ENCODE data around the gene PASK.

Gene PASK

DNA sequence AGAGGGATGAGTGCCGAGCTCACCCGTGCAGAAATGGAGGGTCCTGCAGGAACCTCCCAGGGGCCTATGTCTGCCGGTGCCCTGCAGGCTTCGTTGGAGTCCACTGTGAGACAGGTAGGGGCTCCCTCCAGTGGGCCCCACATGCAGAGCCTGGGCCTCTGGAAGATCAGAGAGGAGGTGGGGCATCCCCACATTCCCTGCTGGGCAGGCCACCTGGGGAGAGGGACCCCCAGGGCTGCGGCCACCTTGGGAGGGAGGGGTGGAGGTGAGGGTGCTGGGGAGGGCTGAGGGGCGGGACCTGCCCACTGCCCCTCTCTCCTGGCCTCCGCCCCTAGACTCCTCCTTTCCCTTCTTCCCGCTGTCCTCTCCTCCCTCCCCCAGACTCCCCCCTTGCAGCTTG lies 85.7 kb downstream of the PASK start:
- DNase-seq, result no peak

DNA sequence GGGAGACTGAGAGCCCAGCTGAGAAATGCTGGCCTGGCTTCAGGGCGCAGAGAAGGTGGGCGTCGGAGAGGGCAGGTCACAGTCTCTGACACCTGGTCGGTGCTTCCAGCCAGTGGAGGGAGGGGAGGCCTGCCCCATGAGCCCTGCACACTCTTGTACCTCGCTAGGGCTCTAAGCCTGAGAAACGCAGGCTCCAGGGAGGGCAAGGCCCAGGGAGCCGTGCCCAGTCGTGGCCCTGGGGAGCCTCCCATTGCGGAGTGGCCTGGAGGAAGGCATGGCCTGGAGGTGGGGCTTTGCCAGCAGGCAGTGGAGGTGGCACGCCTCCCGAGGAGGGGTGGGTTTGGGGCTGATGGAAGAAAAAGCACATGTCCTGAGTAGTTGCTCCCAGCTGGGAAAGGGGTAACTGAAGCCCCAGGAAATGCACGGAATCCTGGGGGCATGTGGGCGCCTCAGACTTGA lies 86.2 kb downstream of the PASK start:
- DNase-seq, result no peak

DNA sequence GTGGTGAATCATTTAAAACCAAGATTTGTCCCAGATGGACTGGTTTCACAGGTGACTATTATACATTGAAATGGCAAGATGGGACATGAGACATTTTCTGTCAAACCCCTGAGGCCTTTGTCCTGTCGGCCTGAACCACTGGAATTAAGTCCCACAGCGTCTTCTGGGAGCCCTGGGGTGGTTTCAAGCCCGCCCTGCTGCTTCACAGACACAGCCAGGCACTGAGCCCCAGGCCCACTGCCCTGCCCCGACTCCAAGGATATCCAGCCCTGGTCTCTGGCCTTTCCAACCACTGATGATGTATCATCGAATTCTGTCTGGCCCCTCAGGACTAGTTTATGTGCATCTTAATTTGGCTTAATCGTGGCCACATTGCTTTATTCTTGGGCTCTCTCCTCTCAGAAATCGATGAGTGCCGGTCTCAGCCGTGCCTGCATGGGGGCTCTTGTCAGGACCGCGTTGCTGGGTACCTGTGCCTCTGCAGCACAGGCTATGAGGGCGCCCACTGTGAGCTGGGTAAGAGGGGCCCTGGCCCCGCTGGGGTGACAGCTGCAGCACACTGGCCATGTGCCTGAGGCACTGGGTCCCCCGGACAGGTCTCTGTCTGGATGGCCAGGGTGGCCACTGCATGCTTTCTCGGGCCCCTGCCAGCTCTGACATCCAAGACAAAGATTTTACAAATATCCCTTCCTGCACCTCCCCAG lies 86.7 kb downstream of the PASK start:
- no peak for DNase-seq

DNA sequence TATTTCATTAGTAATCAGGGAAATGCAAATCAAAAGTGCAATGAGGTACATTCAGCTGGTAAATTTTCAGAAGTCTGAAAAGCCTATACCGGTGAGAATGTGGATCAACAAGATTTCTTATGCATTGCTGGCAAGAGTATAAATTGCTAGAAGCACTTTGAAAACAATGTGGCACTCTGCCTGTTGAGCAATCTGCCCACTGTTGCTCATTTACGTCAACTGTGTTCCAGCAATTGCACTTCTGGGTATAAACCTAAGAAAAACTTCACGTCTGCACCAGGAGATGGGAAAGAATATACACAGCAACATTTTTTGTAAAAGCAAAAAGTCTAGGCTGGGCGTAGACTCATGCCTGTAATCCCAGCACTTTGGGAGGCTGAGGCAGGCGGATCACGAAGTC lies 88.0 kb downstream of the PASK start:
- DNase-seq, result no peak
